Measurements from ENCODE around the gene SLC8A2.

SLC8A2 gene

GRCh38 chr19:47450478-47450877 is 21.2 kb downstream of the SLC8A2 start:
- DNase-seq, result no peak

- no peak for DNase-seq
Measured at GRCh38 chr19:47448360-47448727, 23.3 kb downstream of the SLC8A2 start.

- DNase-seq, result peak; percentile 85
Measured at GRCh38 chr19:47447470-47448359, 24.0 kb downstream of the SLC8A2 start.

- DNase-seq, result no peak
Measured at GRCh38 chr19:47446534-47447469, 24.9 kb downstream of the SLC8A2 start.

- DNase-seq, result no peak
Measured at GRCh38 chr19:47445937-47446402, 25.7 kb downstream of the SLC8A2 start.

GRCh38 chr19:47445527-47445926 is 26.2 kb downstream of the SLC8A2 start:
- DNase-seq, result no peak

- DNase-seq, result peak; percentile 65
Measured at GRCh38 chr19:47444388-47444821, 27.3 kb downstream of the SLC8A2 start.

GRCh38 chr19:47443331-47443730 is 28.4 kb downstream of the SLC8A2 start:
- no peak for DNase-seq

GRCh38 chr19:47438793-47439220 is 32.9 kb downstream of the SLC8A2 start:
- DNase-seq, result no peak

GRCh38 chr19:47437500-47437899 is 34.2 kb downstream of the SLC8A2 start:
- DNase-seq, result no peak

GRCh38 chr19:47436712-47437401 is 34.8 kb downstream of the SLC8A2 start:
- peak; percentile 89 for DNase-seq

GRCh38 chr19:47435883-47436417 is 35.7 kb downstream of the SLC8A2 start:
- no peak for DNase-seq

GRCh38 chr19:47435196-47435595 is 36.5 kb downstream of the SLC8A2 start:
- no peak for DNase-seq

- no peak for DNase-seq
Measured at GRCh38 chr19:47434088-47434487, 37.6 kb downstream of the SLC8A2 start.

- no peak for DNase-seq
Measured at GRCh38 chr19:47433121-47433520, 38.6 kb downstream of the SLC8A2 start.

- no peak for DNase-seq
Measured at GRCh38 chr19:47432499-47432898, 39.2 kb downstream of the SLC8A2 start.

- DNase-seq, result no peak
Measured at GRCh38 chr19:47432091-47432490, 39.6 kb downstream of the SLC8A2 start.

- DNase-seq, result peak; percentile 82
Measured at GRCh38 chr19:47430041-47430802, 41.5 kb downstream of the SLC8A2 start.

GRCh38 chr19:47429140-47429793 is 42.4 kb downstream of the SLC8A2 start:
- DNase-seq, result no peak

- peak; percentile 93 for DNase-seq
Measured at GRCh38 chr19:47428177-47428894, 43.4 kb downstream of the SLC8A2 start.

Measured in retina (tissue), 1 donor.